HEK293 (cell line): ENCODE results near the gene UCKL1.

ENCODE experiments used
- CTCF ChIA-PET: fragments of 350-600 bp; formaldehyde crosslinking; extraction: SDS; loops from one replicate; lab custom pipeline; 2021; ENCODE audit warnings: antibody characterized with exemption; lab: Yijun Ruan, JAX
- POLR2A ChIA-PET: fragments of 300-600 bp; formaldehyde crosslinking; extraction: SDS; loops from one replicate; lab custom pipeline; 2020; ENCODE audit warnings: antibody characterized with exemption, inconsistent platforms; lab: Yijun Ruan, JAX
- H3K27ac ChIP-seq: fragments of 200-500 bp; sonication (Bioruptor generic); 2 replicates; pipeline ENCODE4 v1.5.1; 2014; ENCODE audit warnings: low read depth, low read length, control low read depth, inconsistent platforms; ENCODE audit errors: extremely low read depth
- H3K36me3 ChIP-seq, 2 experiments: fragments of 200-500 bp in 1 of 2; sonication (Bioruptor generic) in 1 of 2; 1 replicate in 1 of 2; 2 replicates in 1 of 2; pipeline ENCODE4 v1.5.1; 2014 to 2017; ENCODE audit warnings: inconsistent platforms in 2 of 2, low read length in 2 of 2; ENCODE audit not compliant: control insufficient read depth in 2 of 2, insufficient read depth in 1 of 2
- H3K4me1 ChIP-seq: fragments of 200-500 bp; sonication (Bioruptor generic); 2 replicates; pipeline ENCODE4 v1.5.1; 2014; ENCODE audit warnings: mild to moderate bottlenecking, low read length, inconsistent platforms; ENCODE audit not compliant: control insufficient read depth, insufficient read depth
- H3K4me3 ChIP-seq: 2 replicates; pipeline ENCODE4 v1.5.1; 2011; ENCODE audit warnings: low read depth, mild to moderate bottlenecking, control low read depth, low read length, moderate library complexity
- H3K9me3 ChIP-seq: fragments of 200-500 bp; sonication (Bioruptor generic); 2 replicates; pipeline ENCODE4 v1.5.1; 2014; ENCODE audit warnings: low read depth, low read length, inconsistent platforms; ENCODE audit not compliant: control insufficient read depth, insufficient read depth
- EGR2 ChIP-seq: fragments of 450-650 bp; formaldehyde crosslinking; IDR thresholded peaks from 2 replicates; pipeline ENCODE4 v1.5.1; 2016; ENCODE audit warnings: low read depth, missing biosample characterization, missing genetic modification characterization
- GLIS1 ChIP-seq: fragments of 450-650 bp; formaldehyde crosslinking; IDR thresholded peaks from 2 replicates; pipeline ENCODE4 v1.5.1; 2016; ENCODE audit warnings: missing biosample characterization, missing genetic modification characterization
- HOXA7 ChIP-seq: sonication (generic); formaldehyde crosslinking; IDR thresholded peaks from 2 replicates; pipeline ENCODE4 v1.8.1; 2022; ENCODE audit warnings: missing genetic modification reagents, borderline replicate concordance
- KLF16 ChIP-seq: fragments of 450-650 bp; formaldehyde crosslinking; IDR thresholded peaks from 2 replicates; pipeline ENCODE4 v1.5.1; 2017; ENCODE audit warnings: missing biosample characterization, missing genetic modification characterization
- KLF17 ChIP-seq: fragments of 450-650 bp; formaldehyde crosslinking; IDR thresholded peaks from 2 replicates; pipeline ENCODE4 v1.5.1; 2016; ENCODE audit warnings: missing biosample characterization, missing genetic modification characterization
- KLF9 ChIP-seq: fragments of 450-650 bp; formaldehyde crosslinking; IDR thresholded peaks from 2 replicates; pipeline ENCODE4 v1.5.1; 2016; ENCODE audit warnings: missing biosample characterization, missing genetic modification characterization, low read depth
- OSR2 ChIP-seq: fragments of 450-650 bp; formaldehyde crosslinking; IDR thresholded peaks from 2 replicates; pipeline ENCODE4 v1.5.1; 2016; ENCODE audit warnings: missing biosample characterization, missing genetic modification characterization
- PRDM10 ChIP-seq: fragments of 450-650 bp; formaldehyde crosslinking; IDR thresholded peaks from 2 replicates; pipeline ENCODE4 v1.5.1; 2016; ENCODE audit warnings: missing biosample characterization, missing genetic modification characterization
- SP2 ChIP-seq: fragments of 450-650 bp; formaldehyde crosslinking; IDR thresholded peaks from 2 replicates; pipeline ENCODE4 v1.5.1; 2016; ENCODE audit warnings: missing biosample characterization, missing genetic modification characterization
- SP7 ChIP-seq: fragments of 450-650 bp; formaldehyde crosslinking; IDR thresholded peaks from 2 replicates; pipeline ENCODE4 v1.5.1; 2016; ENCODE audit warnings: missing biosample characterization, missing genetic modification characterization
- TSHZ1 ChIP-seq: fragments of 450-650 bp; formaldehyde crosslinking; IDR thresholded peaks from 2 replicates; pipeline ENCODE4 v1.5.1; 2016; ENCODE audit warnings: missing biosample characterization, missing genetic modification characterization, borderline replicate concordance
- YY2 ChIP-seq: fragments of 450-650 bp; formaldehyde crosslinking; IDR thresholded peaks from 2 replicates; pipeline ENCODE4 v1.5.1; 2016; ENCODE audit warnings: missing biosample characterization, missing genetic modification characterization
- ZIC2 ChIP-seq: fragments of 450-650 bp; formaldehyde crosslinking; IDR thresholded peaks from 2 replicates; pipeline ENCODE4 v1.5.1; 2016; ENCODE audit warnings: missing biosample characterization, missing genetic modification characterization
- ZNF132 ChIP-seq: fragments of 450-650 bp; formaldehyde crosslinking; IDR thresholded peaks from 2 replicates; pipeline ENCODE4 v1.5.1; 2017; ENCODE audit warnings: missing biosample characterization, missing genetic modification characterization, borderline replicate concordance
- ZNF169 ChIP-seq: fragments of 450-650 bp; formaldehyde crosslinking; IDR thresholded peaks from 2 replicates; pipeline ENCODE4 v1.5.1; 2016; ENCODE audit warnings: missing biosample characterization, missing genetic modification characterization
- ZNF23 ChIP-seq: fragments of 450-650 bp; formaldehyde crosslinking; IDR thresholded peaks from 2 replicates; pipeline ENCODE4 v1.5.1; 2016; ENCODE audit warnings: missing biosample characterization, missing genetic modification characterization, borderline replicate concordance
- ZNF335 ChIP-seq: fragments of 450-650 bp; formaldehyde crosslinking; conservative IDR thresholded peaks from 2 replicates; pipeline ENCODE4 v1.5.1; 2016; ENCODE audit warnings: missing biosample characterization, missing genetic modification characterization
- ZNF404 ChIP-seq: fragments of 450-650 bp; formaldehyde crosslinking; IDR thresholded peaks from 2 replicates; pipeline ENCODE4 v1.5.1; 2017; ENCODE audit warnings: missing biosample characterization, missing genetic modification characterization
- ZNF521 ChIP-seq: fragments of 450-650 bp; formaldehyde crosslinking; IDR thresholded peaks from 2 replicates; pipeline ENCODE4 v1.5.1; 2017; ENCODE audit warnings: missing biosample characterization, mild to moderate bottlenecking, missing genetic modification characterization
- ZNF529 ChIP-seq: fragments of 450-650 bp; formaldehyde crosslinking; IDR thresholded peaks from 2 replicates; pipeline ENCODE4 v1.5.1; 2017; ENCODE audit warnings: missing genetic modification characterization, missing biosample characterization; ENCODE audit not compliant: insufficient replicate concordance
- ZNF544 ChIP-seq: fragments of 450-650 bp; formaldehyde crosslinking; IDR thresholded peaks from 2 replicates; pipeline ENCODE4 v1.5.0; 2017; ENCODE audit warnings: missing biosample characterization, missing genetic modification characterization
- ZNF585B ChIP-seq: fragments of 450-650 bp; formaldehyde crosslinking; IDR thresholded peaks from 2 replicates; pipeline ENCODE4 v1.5.1; 2016; ENCODE audit warnings: missing biosample characterization, missing genetic modification characterization
- ZNF677 ChIP-seq: fragments of 450-650 bp; IDR thresholded peaks from 2 replicates; pipeline ENCODE4 v1.5.0; 2018; ENCODE audit warnings: missing biosample characterization, mild to moderate bottlenecking, missing genetic modification characterization, moderate library complexity
- ZNF701 ChIP-seq: fragments of 450-650 bp; formaldehyde crosslinking; IDR thresholded peaks from 2 replicates; pipeline ENCODE4 v1.5.1; 2016; ENCODE audit warnings: missing biosample characterization, missing genetic modification characterization
- ZNF747 ChIP-seq: fragments of 450-650 bp; formaldehyde crosslinking; IDR thresholded peaks from 2 replicates; pipeline ENCODE4 v1.5.1; 2016; ENCODE audit warnings: missing biosample characterization, missing genetic modification characterization
- TF ChIP-seq, protein P1 (sequence below): fragments of 450-650 bp; formaldehyde crosslinking; IDR thresholded peaks from 2 replicates; pipeline ENCODE4 v1.5.1; 2016; ENCODE audit warnings: missing biosample characterization, missing genetic modification characterization

The UCKL1 gene

GRCh38 chr20:63952769-63953168 is 3.4 kb downstream of the UCKL1 start:
- no peak overlapping the region for H3K4me3 ChIP-seq
- CTCF ChIA-PET = interaction anchor here (0.6 to 0.7 kb wide), 2 partner anchors 320 to 416 kb away, joined by 3 to 5 read pairs; no protein-coding TSS in a partner anchor
- no peak for TF ChIP-seq ZNF404 (tag by site-specific recombination)
- no peak for TF ChIP-seq ZNF23 (tag by site-specific recombination)
- no peak for TF ChIP-seq ZNF335 (tag by site-specific recombination)
- TF ChIP-seq, protein P1, sequence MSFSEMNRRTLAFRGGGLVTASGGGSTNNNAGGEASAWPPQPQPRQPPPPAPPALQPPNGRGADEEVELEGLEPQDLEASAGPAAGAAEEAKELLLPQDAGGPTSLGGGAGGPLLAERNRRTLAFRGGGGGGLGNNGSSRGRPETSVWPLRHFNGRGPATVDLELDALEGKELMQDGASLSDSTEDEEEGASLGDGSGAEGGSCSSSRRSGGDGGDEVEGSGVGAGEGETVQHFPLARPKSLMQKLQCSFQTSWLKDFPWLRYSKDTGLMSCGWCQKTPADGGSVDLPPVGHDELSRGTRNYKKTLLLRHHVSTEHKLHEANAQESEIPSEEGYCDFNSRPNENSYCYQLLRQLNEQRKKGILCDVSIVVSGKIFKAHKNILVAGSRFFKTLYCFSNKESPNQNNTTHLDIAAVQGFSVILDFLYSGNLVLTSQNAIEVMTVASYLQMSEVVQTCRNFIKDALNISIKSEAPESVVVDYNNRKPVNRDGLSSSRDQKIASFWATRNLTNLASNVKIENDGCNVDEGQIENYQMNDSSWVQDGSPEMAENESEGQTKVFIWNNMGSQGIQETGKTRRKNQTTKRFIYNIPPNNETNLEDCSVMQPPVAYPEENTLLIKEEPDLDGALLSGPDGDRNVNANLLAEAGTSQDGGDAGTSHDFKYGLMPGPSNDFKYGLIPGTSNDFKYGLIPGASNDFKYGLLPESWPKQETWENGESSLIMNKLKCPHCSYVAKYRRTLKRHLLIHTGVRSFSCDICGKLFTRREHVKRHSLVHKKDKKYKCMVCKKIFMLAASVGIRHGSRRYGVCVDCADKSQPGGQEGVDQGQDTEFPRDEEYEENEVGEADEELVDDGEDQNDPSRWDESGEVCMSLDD (tag by site-specific recombination) = no peak
- TF ChIP-seq KLF9 (tag by site-specific recombination) = no peak
- TF ChIP-seq HOXA7 (CRISPR knock-in tag) = no peak
- no peak for TF ChIP-seq ZNF677
- TF ChIP-seq ZNF132 = no peak
- TF ChIP-seq TSHZ1 (tag by site-specific recombination) = no peak
- TF ChIP-seq SP7 (tag by site-specific recombination) = no peak
- TF ChIP-seq ZNF747 = no peak
- TF ChIP-seq KLF17 = peak; percentile 78
- no peak for TF ChIP-seq ZNF585B (tag by site-specific recombination)
- no peak for TF ChIP-seq ZNF701 (tag by site-specific recombination)
- TF ChIP-seq OSR2 (tag by site-specific recombination) = no peak
- TF ChIP-seq ZNF544 (tag by site-specific recombination) = no peak
- no peak for TF ChIP-seq YY2 (tag by site-specific recombination)
- peak; percentile 72 for TF ChIP-seq GLIS1 (tag by site-specific recombination)
- no peak for TF ChIP-seq ZIC2
- no peak for TF ChIP-seq PRDM10 (tag by site-specific recombination)
- TF ChIP-seq SP2 (tag by site-specific recombination) = no peak
- TF ChIP-seq ZNF529 (tag by site-specific recombination) = no peak
- TF ChIP-seq ZNF521 = no peak
- no peak for TF ChIP-seq KLF16 (tag by site-specific recombination)
- no peak for TF ChIP-seq ZNF169 (tag by site-specific recombination)
- 0 out of 2 replicates have a peak, but pooled peaks have one; percentile 6 for TF ChIP-seq EGR2 (tag by site-specific recombination)

More at GRCh38 chr20:63952769-63953168, 3.4 kb downstream of the UCKL1 start:
- Histone ChIP-seq H3K4me1 (peaks cover 3% of the 10 kb centered on the region; the same call in 1 of the 2 replicates), H3K36me3 (peaks cover 0 to 5% of the 10 kb centered on the region in 2 experiments; a peak in 1 of 3 replicates), H3K9me3 (no peaks in the 10 kb centered on the region), H3K27ac (no peak overlapping the region)
- POLR2A ChIA-PET = no interaction called here
